HEK293 (cell line): ENCODE measurements around the gene SEMA3F.
A peak's percentile ranks its signal among the peaks of the same experiment; 100 is the strongest.

Experiments
- CTCF ChIA-PET: fragments of 350-600 bp; formaldehyde crosslinking; extraction: SDS; loops from one replicate; lab custom pipeline; 2021; ENCODE audit warnings: antibody characterized with exemption; lab: Yijun Ruan, JAX
- POLR2A ChIA-PET: fragments of 300-600 bp; formaldehyde crosslinking; extraction: SDS; loops from one replicate; lab custom pipeline; 2020; ENCODE audit warnings: antibody characterized with exemption, inconsistent platforms; lab: Yijun Ruan, JAX
- H3K27ac ChIP-seq: fragments of 200-500 bp; sonication (Bioruptor generic); 2 replicates; pipeline ENCODE4 v1.5.1; 2014; ENCODE audit warnings: low read depth, low read length, control low read depth, inconsistent platforms; ENCODE audit errors: extremely low read depth
- H3K36me3 ChIP-seq, 2 experiments: fragments of 200-500 bp in 1 of 2; sonication (Bioruptor generic) in 1 of 2; 1 replicate in 1 of 2; 2 replicates in 1 of 2; pipeline ENCODE4 v1.5.1; 2014 to 2017; ENCODE audit warnings: inconsistent platforms in 2 of 2, low read length in 2 of 2; ENCODE audit not compliant: control insufficient read depth in 2 of 2, insufficient read depth in 1 of 2
- H3K4me1 ChIP-seq: fragments of 200-500 bp; sonication (Bioruptor generic); 2 replicates; pipeline ENCODE4 v1.5.1; 2014; ENCODE audit warnings: mild to moderate bottlenecking, low read length, inconsistent platforms; ENCODE audit not compliant: control insufficient read depth, insufficient read depth
- H3K4me3 ChIP-seq: 2 replicates; pipeline ENCODE4 v1.5.1; 2011; ENCODE audit warnings: low read depth, mild to moderate bottlenecking, control low read depth, low read length, moderate library complexity
- H3K9me3 ChIP-seq: fragments of 200-500 bp; sonication (Bioruptor generic); 2 replicates; pipeline ENCODE4 v1.5.1; 2014; ENCODE audit warnings: low read depth, low read length, inconsistent platforms; ENCODE audit not compliant: control insufficient read depth, insufficient read depth
- BCL11B ChIP-seq: fragments of 450-650 bp; formaldehyde crosslinking; IDR thresholded peaks from 2 replicates; pipeline ENCODE4 v1.5.1; 2016; ENCODE audit warnings: low read depth, missing biosample characterization, missing genetic modification characterization
- EGR2 ChIP-seq: fragments of 450-650 bp; formaldehyde crosslinking; IDR thresholded peaks from 2 replicates; pipeline ENCODE4 v1.5.1; 2016; ENCODE audit warnings: low read depth, missing biosample characterization, missing genetic modification characterization
- GLI2 ChIP-seq: fragments of 450-650 bp; formaldehyde crosslinking; IDR thresholded peaks from 2 replicates; pipeline ENCODE4; 2017; ENCODE audit warnings: missing biosample characterization, missing genetic modification characterization, low read depth, borderline replicate concordance
- HOXD13 ChIP-seq: sonication (generic); formaldehyde crosslinking; IDR thresholded peaks from 2 replicates; pipeline ENCODE4 v1.8.0; 2022; ENCODE audit warnings: missing genetic modification reagents, borderline replicate concordance
- IKZF3 ChIP-seq: fragments of 450-650 bp; IDR thresholded peaks from 2 replicates; pipeline ENCODE4 v1.5.0; 2018; ENCODE audit warnings: missing biosample characterization, mild to moderate bottlenecking, missing genetic modification characterization, moderate library complexity
- KLF9 ChIP-seq: fragments of 450-650 bp; formaldehyde crosslinking; IDR thresholded peaks from 2 replicates; pipeline ENCODE4 v1.5.1; 2016; ENCODE audit warnings: missing biosample characterization, missing genetic modification characterization, low read depth
- PRDM1 ChIP-seq: fragments of 450-650 bp; formaldehyde crosslinking; IDR thresholded peaks from 2 replicates; pipeline ENCODE4; 2016; ENCODE audit warnings: missing biosample characterization, missing genetic modification characterization
- ZBTB1 ChIP-seq: fragments of 450-650 bp; formaldehyde crosslinking; IDR thresholded peaks from 2 replicates; pipeline ENCODE4 v1.5.1; 2016; ENCODE audit warnings: missing biosample characterization, missing genetic modification characterization
- ZEB2 ChIP-seq: fragments of 450-650 bp; formaldehyde crosslinking; IDR thresholded peaks from 2 replicates; pipeline ENCODE4 v1.5.1; 2016; ENCODE audit warnings: missing biosample characterization, missing genetic modification characterization
- ZFHX2 ChIP-seq: fragments of 450-650 bp; formaldehyde crosslinking; conservative IDR thresholded peaks from 2 replicates; pipeline ENCODE4 v1.5.1; 2016; ENCODE audit warnings: missing biosample characterization, missing genetic modification characterization
- ZNF121 ChIP-seq: fragments of 450-650 bp; formaldehyde crosslinking; IDR thresholded peaks from 2 replicates; pipeline ENCODE4 v1.5.1; 2016; ENCODE audit warnings: missing biosample characterization, missing genetic modification characterization
- ZNF138 ChIP-seq: fragments of 450-650 bp; formaldehyde crosslinking; IDR thresholded peaks from 2 replicates; pipeline ENCODE4 v1.5.1; 2016; ENCODE audit warnings: missing biosample characterization, missing genetic modification characterization, borderline replicate concordance
- ZNF24 ChIP-seq: fragments of 450-650 bp; formaldehyde crosslinking; IDR thresholded peaks from 2 replicates; pipeline ENCODE4 v1.5.1; 2016; ENCODE audit warnings: missing biosample characterization, missing genetic modification characterization
- ZNF292 ChIP-seq: fragments of 450-650 bp; formaldehyde crosslinking; IDR thresholded peaks from 2 replicates; pipeline ENCODE4 v1.5.1; 2016; ENCODE audit warnings: low read depth, missing biosample characterization, missing genetic modification characterization, borderline replicate concordance
- ZNF416 ChIP-seq: fragments of 450-650 bp; formaldehyde crosslinking; IDR thresholded peaks from 2 replicates; pipeline ENCODE4 v1.5.1; 2016; ENCODE audit warnings: missing biosample characterization, missing genetic modification characterization
- ZNF529 ChIP-seq: fragments of 450-650 bp; formaldehyde crosslinking; IDR thresholded peaks from 2 replicates; pipeline ENCODE4 v1.5.1; 2017; ENCODE audit warnings: missing genetic modification characterization, missing biosample characterization; ENCODE audit not compliant: insufficient replicate concordance
- ZNF560 ChIP-seq: fragments of 450-650 bp; formaldehyde crosslinking; IDR thresholded peaks from 2 replicates; pipeline ENCODE4 v1.5.1; 2017; ENCODE audit warnings: missing biosample characterization, missing genetic modification characterization, borderline replicate concordance
- ZNF629 ChIP-seq: fragments of 450-650 bp; formaldehyde crosslinking; IDR thresholded peaks from 2 replicates; pipeline ENCODE4 v1.5.1; 2017; ENCODE audit warnings: missing biosample characterization, missing genetic modification characterization
- ZNF658 ChIP-seq: fragments of 450-650 bp; formaldehyde crosslinking; IDR thresholded peaks from 2 replicates; pipeline ENCODE4; 2016; ENCODE audit warnings: missing biosample characterization, missing genetic modification characterization
- ZNF670 ChIP-seq: fragments of 450-650 bp; formaldehyde crosslinking; IDR thresholded peaks from 2 replicates; pipeline ENCODE4 v1.5.1; 2016; ENCODE audit warnings: missing biosample characterization, missing genetic modification characterization, low read depth
- ZNF791 ChIP-seq: fragments of 450-650 bp; formaldehyde crosslinking; IDR thresholded peaks from 2 replicates; pipeline ENCODE4 v1.5.1; 2016; ENCODE audit warnings: missing biosample characterization, missing genetic modification characterization
- TF ChIP-seq, protein P1 (sequence below): fragments of 450-650 bp; formaldehyde crosslinking; IDR thresholded peaks from 2 replicates; pipeline ENCODE4 v1.5.1; 2017; ENCODE audit warnings: missing biosample characterization, missing genetic modification characterization
- TF ChIP-seq, protein P2 (sequence below): fragments of 450-650 bp; IDR thresholded peaks from 2 replicates; pipeline ENCODE4 v1.5.1; 2018; ENCODE audit warnings: missing biosample characterization, missing genetic modification characterization

The SEMA3F gene

DNA sequence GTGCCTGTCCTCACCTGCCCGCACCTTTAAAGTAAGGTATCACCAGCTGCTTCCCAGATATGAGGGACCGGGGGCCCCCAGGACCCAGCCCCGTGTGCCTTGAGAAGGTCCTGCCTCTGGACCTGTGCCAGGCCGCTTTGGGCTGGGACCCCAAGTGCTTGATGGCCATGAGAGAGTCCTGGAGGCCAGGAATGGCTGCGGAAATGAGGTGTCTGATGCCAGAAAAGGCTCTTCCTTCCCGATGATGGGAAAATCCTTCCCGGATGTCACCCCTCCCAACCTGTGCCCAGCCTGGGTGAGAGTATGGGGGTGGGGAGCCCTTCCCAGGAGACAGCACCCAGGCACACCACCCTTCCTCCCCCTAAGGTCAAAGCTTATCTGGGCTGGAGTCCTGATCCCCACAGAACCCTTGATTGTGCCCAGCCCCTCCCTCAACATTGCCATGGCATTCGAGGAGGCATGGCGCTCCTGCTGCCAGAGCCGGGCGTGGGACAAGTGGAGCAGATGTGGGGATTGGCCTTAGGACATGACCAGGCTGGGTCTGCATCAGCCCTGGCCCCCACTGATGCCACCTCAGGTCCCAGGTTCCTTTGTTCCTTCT lies 14.2 kb downstream of the SEMA3F start:
- TF ChIP-seq ZNF560 (tag by site-specific recombination) (no peak), ZNF121 (tag by site-specific recombination) (no peak), IKZF3 (tag by site-specific recombination) (0 out of 2 replicates have a peak, but pooled peaks have one; percentile 7), EGR2 (tag by site-specific recombination) (no peak), PRDM1 (tag by site-specific recombination) (no peak)
- TF ChIP-seq, protein P1, sequence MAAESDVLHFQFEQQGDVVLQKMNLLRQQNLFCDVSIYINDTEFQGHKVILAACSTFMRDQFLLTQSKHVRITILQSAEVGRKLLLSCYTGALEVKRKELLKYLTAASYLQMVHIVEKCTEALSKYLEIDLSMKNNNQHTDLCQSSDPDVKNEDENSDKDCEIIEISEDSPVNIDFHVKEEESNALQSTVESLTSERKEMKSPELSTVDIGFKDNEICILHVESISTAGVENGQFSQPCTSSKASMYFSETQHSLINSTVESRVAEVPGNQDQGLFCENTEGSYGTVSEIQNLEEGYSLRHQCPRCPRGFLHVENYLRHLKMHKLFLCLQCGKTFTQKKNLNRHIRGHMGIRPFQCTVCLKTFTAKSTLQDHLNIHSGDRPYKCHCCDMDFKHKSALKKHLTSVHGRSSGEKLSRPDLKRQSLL (tag by site-specific recombination), result no peak
- H3K4me1 ChIP-seq, result peaks cover 10% of the 10 kb centered on the region
- ChIA-PET CTCF (interaction anchor here (0.6 kb wide), 1 partner anchor 30 kb away, joined by 4 read pairs; no protein-coding TSS in a partner anchor), POLR2A (no interaction called here)
- no peak overlapping the region for H3K27ac ChIP-seq
- H3K9me3 ChIP-seq, result no peaks in the 10 kb centered on the region
- H3K36me3 ChIP-seq, result peaks cover 0 to 22% of the 10 kb centered on the region in 2 experiments; a peak in 1 of 3 replicates
- no peak overlapping the region for H3K4me3 ChIP-seq

DNA sequence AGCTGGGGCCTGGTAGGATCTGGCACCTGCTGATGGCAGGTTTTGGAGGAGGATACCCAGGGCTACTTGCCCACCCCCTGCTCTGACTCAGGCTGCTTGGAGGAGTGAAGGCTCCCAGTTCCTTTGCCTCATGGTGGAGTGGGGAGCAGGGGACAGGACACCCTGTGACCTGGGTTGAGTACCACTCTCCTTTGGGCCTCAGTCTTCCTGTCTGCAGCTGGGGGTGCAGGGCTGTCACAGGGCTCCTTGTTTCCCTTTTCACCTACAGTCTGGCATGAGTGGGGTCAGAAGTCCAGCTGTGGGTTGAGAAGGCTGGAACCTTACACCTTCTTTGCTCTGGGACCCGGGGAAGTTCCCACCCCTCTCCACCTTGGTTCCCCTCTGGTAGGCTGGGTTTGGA lies 14.7 kb downstream of the SEMA3F start:
- CTCF ChIA-PET, result interaction anchor here (0.6 kb wide), 1 partner anchor 31 kb away, joined by 4 read pairs; no protein-coding TSS in a partner anchor
- no peak overlapping the region for H3K4me3 ChIP-seq
- TF ChIP-seq BCL11B (tag by site-specific recombination), result no peak
- no peak for TF ChIP-seq ZNF138 (tag by site-specific recombination)
- no peak for TF ChIP-seq ZEB2 (tag by site-specific recombination)
- no peak for TF ChIP-seq ZNF791 (tag by site-specific recombination)
- TF ChIP-seq ZBTB1 (tag by site-specific recombination), result no peak
- TF ChIP-seq HOXD13 (CRISPR knock-in tag), result no peak
- TF ChIP-seq ZNF416 (tag by site-specific recombination), result no peak
- TF ChIP-seq, protein P2, sequence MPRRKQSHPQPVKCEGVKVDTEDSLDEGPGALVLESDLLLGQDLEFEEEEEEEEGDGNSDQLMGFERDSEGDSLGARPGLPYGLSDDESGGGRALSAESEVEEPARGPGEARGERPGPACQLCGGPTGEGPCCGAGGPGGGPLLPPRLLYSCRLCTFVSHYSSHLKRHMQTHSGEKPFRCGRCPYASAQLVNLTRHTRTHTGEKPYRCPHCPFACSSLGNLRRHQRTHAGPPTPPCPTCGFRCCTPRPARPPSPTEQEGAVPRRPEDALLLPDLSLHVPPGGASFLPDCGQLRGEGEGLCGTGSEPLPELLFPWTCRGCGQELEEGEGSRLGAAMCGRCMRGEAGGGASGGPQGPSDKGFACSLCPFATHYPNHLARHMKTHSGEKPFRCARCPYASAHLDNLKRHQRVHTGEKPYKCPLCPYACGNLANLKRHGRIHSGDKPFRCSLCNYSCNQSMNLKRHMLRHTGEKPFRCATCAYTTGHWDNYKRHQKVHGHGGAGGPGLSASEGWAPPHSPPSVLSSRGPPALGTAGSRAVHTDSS (tag by site-specific recombination), result no peak
- no peak for TF ChIP-seq GLI2 (tag by site-specific recombination)
- no peak for TF ChIP-seq ZNF529 (tag by site-specific recombination)
- TF ChIP-seq ZNF658 (tag by site-specific recombination), result no peak
- no peak for TF ChIP-seq ZNF292 (tag by site-specific recombination)
- no peak for TF ChIP-seq KLF9 (tag by site-specific recombination)
- TF ChIP-seq ZNF670, result no peak
- no peak for TF ChIP-seq ZNF629 (tag by site-specific recombination)
- TF ChIP-seq ZNF24, result no peak
- no peak for TF ChIP-seq ZFHX2
- TF ChIP-seq, all 188 proteins: peak for 0
- H3K9me3 ChIP-seq, result no peaks in the 10 kb centered on the region
- POLR2A ChIA-PET, result no interaction called here
- no peak overlapping the region for H3K27ac ChIP-seq
- H3K36me3 ChIP-seq, result peaks cover 0 to 22% of the 10 kb centered on the region in 2 experiments; a peak in 1 of 3 replicates
- peaks cover 10% of the 10 kb centered on the region for H3K4me1 ChIP-seq
